ENCODE measurements around the gene STARD3.
"Not testable (repeated sequence)": the region's sequence is repeated elsewhere in the genome, so short reads cannot be mapped to it uniquely, and the experiment has no call there.

Gene STARD3

DNA sequence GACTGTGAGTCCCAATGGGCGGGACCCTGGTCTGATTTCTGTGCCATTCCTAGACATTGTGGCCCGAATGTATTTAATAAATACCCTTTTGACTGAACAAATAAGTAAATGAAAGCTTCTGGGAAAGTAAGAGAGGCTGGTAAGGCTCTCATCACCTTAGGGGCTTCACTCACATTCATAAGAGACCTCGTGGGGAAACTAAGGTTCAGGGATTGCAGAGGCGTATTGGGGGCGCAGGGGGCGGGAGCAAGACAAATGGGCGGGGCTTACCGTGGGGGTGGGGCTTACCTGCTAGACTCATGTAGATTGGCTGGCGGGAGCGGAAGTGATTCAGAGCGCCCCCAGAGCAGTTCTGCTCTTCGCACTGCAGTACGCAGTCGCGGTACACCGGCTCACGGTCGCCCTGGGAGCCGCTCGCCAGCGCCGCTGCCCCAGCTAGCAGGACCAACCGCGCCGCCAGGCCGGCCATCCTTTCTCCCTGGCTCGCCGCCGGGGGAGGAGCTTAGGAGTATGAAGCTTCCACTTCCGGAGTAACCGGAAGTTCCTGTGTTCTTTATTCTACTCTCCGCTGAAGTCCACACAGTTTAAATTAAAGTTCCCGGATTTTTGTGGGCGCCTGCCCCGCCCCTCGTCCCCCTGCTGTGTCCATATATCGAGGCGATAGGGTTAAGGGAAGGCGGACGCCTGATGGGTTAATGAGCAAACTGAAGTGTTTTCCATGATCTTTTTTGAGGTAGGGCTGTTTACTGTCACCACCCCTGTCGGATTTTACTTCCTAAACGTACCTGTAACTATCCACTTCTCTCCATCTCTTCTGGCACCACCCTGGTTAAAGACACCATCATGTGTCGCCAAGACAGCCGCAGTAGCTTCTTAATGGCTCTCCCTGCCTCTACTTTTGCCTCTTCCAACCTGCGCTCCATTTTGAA is 50.9 kb downstream of the STARD3 start, which contains the start of gene PGAP3:
Gene PGAP3 (minus strand): TSS at position 512 of the 929 bp plus-strand sequence. CDS start 43 bp downstream, at position 469.
- Histone ChIP-seq H2AFZ (ENCODE audit: low read depth, low read length) (peak within 1 kb of the TSS; percentile 64), H3K36me3 (ENCODE audit: insufficient read depth, low read length) (peaks cover 7% of the 10 kb centered on the region), H3K4me3 (ENCODE audit: low read length) (peak within 1 kb of the TSS; percentile 93), H3K27me3 (ENCODE audit: insufficient read depth, low read length) (no peaks in the 10 kb centered on the region), H3K9me3 (ENCODE audit: low read length) (no peaks in the 10 kb centered on the region), H3K4me1 (ENCODE audit: insufficient read depth, low read length) (peaks cover 15% of the 10 kb centered on the region)

DNA sequence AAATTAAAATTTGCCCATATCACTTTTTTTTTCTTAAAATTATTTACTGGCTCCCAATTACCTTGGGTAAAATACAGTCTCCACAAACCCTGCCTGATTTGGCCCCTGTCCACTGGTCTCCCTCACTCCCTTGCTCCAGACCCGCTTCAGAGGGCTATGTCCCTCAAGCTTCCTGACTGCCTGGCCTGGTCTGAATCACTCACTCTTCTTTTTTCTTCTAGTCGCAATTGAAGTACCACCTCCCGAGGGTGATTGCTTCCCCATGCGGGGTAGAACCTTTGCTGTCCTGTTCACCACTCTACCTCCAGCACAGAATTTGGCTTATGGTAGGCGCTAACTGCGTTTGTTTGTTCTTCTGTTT is 51.5 kb downstream of the STARD3 start:
- Histone ChIP-seq H2AFZ (ENCODE audit: low read depth, low read length) (peak overlapping the region; percentile 64), H3K9me3 (ENCODE audit: low read length) (no peaks in the 10 kb centered on the region), H3K36me3 (ENCODE audit: insufficient read depth, low read length) (peaks cover 7% of the 10 kb centered on the region), H3K4me1 (ENCODE audit: insufficient read depth, low read length) (peaks cover 15% of the 10 kb centered on the region), H3K27me3 (ENCODE audit: insufficient read depth, low read length) (no peaks in the 10 kb centered on the region), H3K4me3 (ENCODE audit: low read length) (peak overlapping the region; percentile 93)

DNA sequence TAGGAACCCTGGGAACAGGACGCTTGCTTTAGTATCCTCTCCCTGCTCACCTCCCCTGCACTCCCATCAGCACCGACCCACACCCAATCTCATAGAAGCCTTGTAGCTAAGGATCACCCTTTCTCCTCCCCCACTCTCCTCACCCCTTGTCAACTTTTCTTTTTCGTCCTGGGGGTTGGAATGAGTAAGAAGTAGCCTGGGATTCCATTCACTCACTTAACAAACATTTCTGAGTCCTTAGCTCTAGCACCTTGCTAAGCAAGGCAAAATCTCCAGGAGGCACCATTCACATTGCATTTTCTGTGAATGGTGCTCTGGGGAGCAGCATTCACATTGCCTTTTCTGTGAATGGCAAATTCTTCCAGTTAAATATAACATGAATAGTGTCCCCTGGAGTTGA is 52.0 kb downstream of the STARD3 start:
- Histone ChIP-seq H2AFZ (ENCODE audit: low read depth, low read length) (peak overlapping the region; percentile 64), H3K9me3 (ENCODE audit: low read length) (no peaks in the 10 kb centered on the region), H3K4me1 (ENCODE audit: insufficient read depth, low read length) (peaks cover 15% of the 10 kb centered on the region), H3K36me3 (ENCODE audit: insufficient read depth, low read length) (peaks cover 7% of the 10 kb centered on the region), H3K4me3 (ENCODE audit: low read length) (peak overlapping the region; percentile 93), H3K27me3 (ENCODE audit: insufficient read depth, low read length) (no peaks in the 10 kb centered on the region)

GRCh38 chr17:39694593-39694992 is 57.6 kb downstream of the STARD3 start:
- no peaks in the 10 kb centered on the region for H3K27me3 ChIP-seq (ENCODE audit: insufficient read depth, low read length)
- no peaks in the 10 kb centered on the region for H3K9me3 ChIP-seq (ENCODE audit: low read length)
- H3K4me1 ChIP-seq (ENCODE audit: insufficient read depth, low read length) = peaks cover 27% of the 10 kb centered on the region
- H2AFZ ChIP-seq (ENCODE audit: low read depth, low read length) = no peak overlapping the region
- no peak overlapping the region for H3K4me3 ChIP-seq (ENCODE audit: low read length)
- H3K36me3 ChIP-seq (ENCODE audit: insufficient read depth, low read length) = no peaks in the 10 kb centered on the region

- Histone ChIP-seq H3K4me3 (ENCODE audit: low read length) (no peak overlapping the region), H3K9me3 (ENCODE audit: low read length) (no peaks in the 10 kb centered on the region), H3K36me3 (ENCODE audit: insufficient read depth, low read length) (no peaks in the 10 kb centered on the region), H3K4me1 (ENCODE audit: insufficient read depth, low read length) (peaks cover 27% of the 10 kb centered on the region), H3K27me3 (ENCODE audit: insufficient read depth, low read length) (no peaks in the 10 kb centered on the region), H2AFZ (ENCODE audit: low read depth, low read length) (no peak overlapping the region)
Measured at GRCh38 chr17:39695089-39695474, 58.1 kb downstream of the STARD3 start.

DNA sequence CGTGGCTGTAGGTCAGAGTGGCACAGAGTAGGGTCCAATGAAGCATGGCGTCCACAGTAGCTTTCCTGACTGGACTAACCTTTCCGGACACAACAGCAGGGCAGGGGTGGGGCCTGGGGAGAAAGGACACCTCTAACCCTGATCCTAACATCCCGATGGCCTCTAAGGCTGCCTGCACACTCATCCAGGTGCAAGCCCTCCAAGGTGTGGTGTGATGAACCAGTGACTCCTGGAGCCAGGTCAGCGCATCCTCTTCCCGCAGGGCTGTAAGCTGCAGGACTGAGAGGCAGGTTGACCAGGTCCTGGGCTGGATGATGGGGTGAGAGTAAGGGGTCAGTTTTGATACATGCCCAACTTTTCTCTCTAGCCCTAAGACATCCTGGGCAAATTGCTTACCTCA is 59.8 kb downstream of the STARD3 start:
- Histone ChIP-seq H3K4me1 (ENCODE audit: insufficient read depth, low read length) (peaks cover 39% of the 10 kb centered on the region), H3K9me3 (ENCODE audit: low read length) (no peaks in the 10 kb centered on the region), H3K27me3 (ENCODE audit: insufficient read depth, low read length) (no peaks in the 10 kb centered on the region), H2AFZ (ENCODE audit: low read depth, low read length) (no peak overlapping the region), H3K4me3 (ENCODE audit: low read length) (no peak overlapping the region), H3K36me3 (ENCODE audit: insufficient read depth, low read length) (no peaks in the 10 kb centered on the region)

- H3K4me1 ChIP-seq (ENCODE audit: insufficient read depth, low read length) = peaks cover 48% of the 10 kb centered on the region
- H3K36me3 ChIP-seq (ENCODE audit: insufficient read depth, low read length) = no peaks in the 10 kb centered on the region
- no peak overlapping the region for H3K4me3 ChIP-seq (ENCODE audit: low read length)
- no peak overlapping the region for H2AFZ ChIP-seq (ENCODE audit: low read depth, low read length)
- H3K27me3 ChIP-seq (ENCODE audit: insufficient read depth, low read length) = no peaks in the 10 kb centered on the region
- H3K9me3 ChIP-seq (ENCODE audit: low read length) = no peaks in the 10 kb centered on the region
Measured at GRCh38 chr17:39697961-39698360, 61.0 kb downstream of the STARD3 start.

DNA sequence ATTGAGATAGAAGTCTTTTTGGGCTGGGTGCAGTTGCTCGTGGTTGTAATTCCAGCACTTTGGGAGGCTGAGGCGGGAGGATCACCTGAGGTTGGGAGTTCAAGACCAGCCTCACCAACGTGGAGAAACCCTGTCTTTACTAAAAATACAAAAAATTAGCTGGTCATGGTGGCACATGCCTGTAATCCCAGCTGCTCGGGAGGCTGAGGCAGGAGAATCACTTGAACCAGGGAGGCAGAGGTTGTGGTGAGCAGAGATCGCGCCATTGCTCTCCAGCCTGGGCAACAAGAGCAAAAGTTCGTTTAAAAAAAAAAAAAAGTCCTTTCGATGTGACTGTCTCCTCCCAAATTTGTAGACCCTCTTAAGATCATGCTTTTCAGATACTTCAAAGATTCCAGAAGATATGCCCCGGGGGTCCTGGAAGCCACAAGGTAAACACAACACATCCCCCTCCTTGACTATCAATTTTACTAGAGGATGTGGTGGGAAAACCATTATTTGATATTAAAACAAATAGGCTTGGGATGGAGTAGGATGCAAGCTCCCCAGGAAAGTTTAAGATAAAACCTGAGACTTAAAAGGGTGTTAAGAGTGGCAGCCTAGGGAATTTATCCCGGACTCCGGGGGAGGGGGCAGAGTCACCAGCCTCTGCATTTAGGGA is 62.3 kb downstream of the STARD3 start:
- not testable (repeated sequence) for H3K36me3 ChIP-seq (ENCODE audit: insufficient read depth, low read length); H3K9me3 ChIP-seq (ENCODE audit: low read length); H3K27me3 ChIP-seq (ENCODE audit: insufficient read depth, low read length)
- peak overlapping the region; percentile 17 for H2AFZ ChIP-seq (ENCODE audit: low read depth, low read length)
- peaks cover 49% of the 10 kb centered on the region for H3K4me1 ChIP-seq (ENCODE audit: insufficient read depth, low read length)
- peak overlapping the region; percentile 77 for H3K4me3 ChIP-seq (ENCODE audit: low read length)

GRCh38 chr17:39699818-39700147 is 62.8 kb downstream of the STARD3 start, which contains the start of gene ERBB2:
ERBB2 (plus strand) TSS chr17:39700064; CDS start chr17:39700239, 175 bp downstream.
- H2AFZ ChIP-seq (ENCODE audit: low read depth, low read length) = peak within 1 kb of the TSS; percentile 17
- no peaks in the 10 kb centered on the region for H3K27me3 ChIP-seq (ENCODE audit: insufficient read depth, low read length)
- H3K36me3 ChIP-seq (ENCODE audit: insufficient read depth, low read length) = peaks cover 6% of the 10 kb centered on the region
- peaks cover 45% of the 10 kb centered on the region for H3K4me1 ChIP-seq (ENCODE audit: insufficient read depth, low read length)
- no peaks in the 10 kb centered on the region for H3K9me3 ChIP-seq (ENCODE audit: low read length)
- H3K4me3 ChIP-seq (ENCODE audit: low read length) = peak within 1 kb of the TSS; percentile 77

GRCh38 chr17:39700148-39700987 is 63.4 kb downstream of the STARD3 start:
- H3K27me3 ChIP-seq (ENCODE audit: insufficient read depth, low read length) = no peaks in the 10 kb centered on the region
- peaks cover 6% of the 10 kb centered on the region for H3K36me3 ChIP-seq (ENCODE audit: insufficient read depth, low read length)
- H3K4me1 ChIP-seq (ENCODE audit: insufficient read depth, low read length) = peaks cover 39% of the 10 kb centered on the region
- H3K9me3 ChIP-seq (ENCODE audit: low read length) = no peaks in the 10 kb centered on the region
- H3K4me3 ChIP-seq (ENCODE audit: low read length) = peak overlapping the region; percentile 77
- peak overlapping the region; percentile 17 for H2AFZ ChIP-seq (ENCODE audit: low read depth, low read length)

GRCh38 chr17:39701012-39701783 is 64.3 kb downstream of the STARD3 start:
- peaks cover 6% of the 10 kb centered on the region for H3K36me3 ChIP-seq (ENCODE audit: insufficient read depth, low read length)
- peaks cover 32% of the 10 kb centered on the region for H3K4me1 ChIP-seq (ENCODE audit: insufficient read depth, low read length)
- H2AFZ ChIP-seq (ENCODE audit: low read depth, low read length) = no peak overlapping the region
- H3K4me3 ChIP-seq (ENCODE audit: low read length) = peak overlapping the region; percentile 77
- no peaks in the 10 kb centered on the region for H3K9me3 ChIP-seq (ENCODE audit: low read length)
- no peaks in the 10 kb centered on the region for H3K27me3 ChIP-seq (ENCODE audit: insufficient read depth, low read length)

DNA sequence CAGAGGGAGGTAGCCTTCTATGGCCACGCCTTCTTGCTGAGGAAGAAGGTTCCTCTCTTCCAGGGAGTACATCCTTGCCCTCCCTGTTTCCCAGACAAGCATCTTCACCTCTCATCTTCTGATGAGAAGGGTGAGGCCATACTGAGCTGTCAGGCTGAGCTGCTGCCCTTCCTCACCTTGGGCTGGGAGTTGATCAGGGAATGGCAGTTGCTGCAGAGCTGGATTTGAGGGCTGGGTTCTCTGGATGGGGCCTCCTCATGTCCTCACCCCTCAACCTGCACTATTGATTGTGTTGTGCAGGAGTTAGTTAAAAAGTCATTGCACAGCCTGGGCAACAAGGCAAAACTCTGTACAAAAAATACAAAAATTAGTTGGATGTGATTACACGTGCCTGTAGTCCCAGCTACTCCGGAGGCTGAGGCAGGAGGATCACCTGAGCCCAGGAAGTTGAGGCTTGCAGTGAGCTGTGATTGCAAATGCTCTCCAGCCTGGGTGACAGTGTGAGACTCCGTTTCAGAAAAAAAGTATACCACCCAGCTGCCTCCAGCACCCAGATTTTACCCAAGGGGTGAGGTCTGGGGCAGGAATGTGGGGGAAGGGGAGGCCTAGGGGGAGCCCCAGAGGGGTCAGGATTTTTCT is 65.0 kb downstream of the STARD3 start:
- peaks cover 28% of the 10 kb centered on the region for H3K4me1 ChIP-seq (ENCODE audit: insufficient read depth, low read length)
- peaks cover 11% of the 10 kb centered on the region for H3K36me3 ChIP-seq (ENCODE audit: insufficient read depth, low read length)
- H3K9me3 ChIP-seq (ENCODE audit: low read length) = no peaks in the 10 kb centered on the region
- no peak overlapping the region for H2AFZ ChIP-seq (ENCODE audit: low read depth, low read length)
- no peaks in the 10 kb centered on the region for H3K27me3 ChIP-seq (ENCODE audit: insufficient read depth, low read length)
- H3K4me3 ChIP-seq (ENCODE audit: low read length) = peak overlapping the region; percentile 77

Measured in neuron (in vitro differentiated cells).